HCT116 (cell line): ENCODE data around the gene PKP1. TPM values are rescaled to one million over a fixed set of nuclear protein-coding genes. Genes with fewer than 3 reads are reported as not detected.

Experiments
- ATAC-seq: fragments of 200-7000 bp; cut with Tn5 transposase; 2 replicates; pipeline ENCODE4 v1.9.1; 2020; ENCODE audit warnings: mild to moderate bottlenecking, moderate library complexity
- BruUV-seq: library from RNA; stranded (reverse); fragments of 400-500 nt; replicated peaks from 2 replicates; lab custom pipeline; 2021; lab: Mats Ljungman, UMichigan
- CTCF ChIA-PET: fragments of 300-600 bp; sonication (Branson Sonifier 250); formaldehyde crosslinking; loops from one replicate; lab custom pipeline; 2021; ENCODE audit warnings: antibody characterized with exemption; lab: Charles Lee
- POLR2A ChIA-PET: fragments of 300-600, 350-600 bp; sonication (Branson Sonifier 250); formaldehyde crosslinking; loops from one replicate; lab custom pipeline; 2021; ENCODE audit warnings: antibody characterized with exemption; lab: Charles Lee
- RAD21 ChIA-PET, 2 experiments: fragments of 300-600 bp; sonication (Branson Sonifier 250); formaldehyde crosslinking; loops; one replicate each; lab custom pipeline; 2023; ENCODE audit warnings: low total read pairs in 2 of 2; ENCODE audit not compliant: uncharacterized antibody in 2 of 2, unreplicated experiment in 2 of 2, low non-redundant PET in 1 of 2; lab: Charles Lee
- DNase-seq: peaks from one replicate; pipeline ENCODE4 v3.0.0-alpha.2; 2010; ENCODE audit warnings: low read depth, low spot score
- H2AFZ ChIP-seq: fragments of 200-600 bp; shearing (Covaris generic), sonication (generic); 2 replicates; pipeline ENCODE4 v1.6.1; 2017; ENCODE audit warnings: low read depth, mixed run types, mixed read lengths, antibody characterized with exemption, low read length; ENCODE audit not compliant: poor library complexity, severe bottlenecking
- H3K27ac ChIP-seq: 2 replicates; pipeline ENCODE4 v1.5.1; 2012; ENCODE audit warnings: low read depth, low read length
- H3K27me3 ChIP-seq: fragments of 200-600 bp; sonication (generic); 2 replicates; pipeline ENCODE4 v1.6.1; 2016; ENCODE audit warnings: mixed run types, low read length, mixed read lengths; ENCODE audit not compliant: insufficient read depth
- H3K36me3 ChIP-seq, 2 experiments: fragments of 200-500 bp in 1 of 2; fragments of 200-600 bp in 1 of 2; sonication (Bioruptor generic) in 1 of 2; sonication (generic) in 1 of 2; 2 replicates each; pipeline versions ENCODE4 v1.5.1 to v1.6.1; 2014 to 2016; ENCODE audit warnings: low read length in 2 of 2, inconsistent platforms in 1 of 2, mixed read lengths in 1 of 2, mixed run types in 1 of 2; ENCODE audit not compliant: insufficient read depth in 2 of 2, control insufficient read depth in 1 of 2
- H3K4me1 ChIP-seq, 2 experiments: fragments of 200-600 bp in 1 of 2; sonication (generic) in 1 of 2; 2 replicates each; pipeline versions ENCODE4 v1.5.1 to v1.6.1; 2012 to 2017; ENCODE audit warnings: low read length in 2 of 2, inconsistent platforms in 1 of 2, mild to moderate bottlenecking in 1 of 2, mixed read lengths in 1 of 2, mixed run types in 1 of 2, moderate library complexity in 1 of 2; ENCODE audit not compliant: insufficient read depth in 2 of 2, control insufficient read depth in 1 of 2
- H3K4me2 ChIP-seq: fragments of 200-600 bp; sonication (generic); 2 replicates; pipeline ENCODE4 v1.6.1; 2017; ENCODE audit warnings: mixed run types, low read length, mixed read lengths
- H3K4me3 ChIP-seq, 2 experiments: fragments of 200-600 bp in 1 of 2; sonication (generic) in 1 of 2; replicated peaks in 1 of 2; 2 replicates each; pipeline ENCODE4 v1.5.1; 2011 to 2016; ENCODE audit warnings: low read length in 2 of 2, control low read depth in 1 of 2, low read depth in 1 of 2, mild to moderate bottlenecking in 1 of 2, mixed read lengths in 1 of 2, mixed run types in 1 of 2
- H3K79me2 ChIP-seq: fragments of 200-600 bp; sonication (generic); 2 replicates; pipeline ENCODE4 v1.6.1; 2017; ENCODE audit warnings: mild to moderate bottlenecking, mixed run types, low read length, moderate library complexity, mixed read lengths; ENCODE audit not compliant: insufficient read depth
- H3K9ac ChIP-seq: fragments of 200-600 bp; sonication (generic); 2 replicates; pipeline ENCODE4 v1.6.1; 2016; ENCODE audit warnings: low read length, mixed read lengths
- H3K9me2 ChIP-seq: fragments of 200-600 bp; sonication (generic), shearing (Covaris generic); 2 replicates; pipeline ENCODE4 v1.6.1; 2017; ENCODE audit warnings: mixed run types, mild to moderate bottlenecking, moderate library complexity; ENCODE audit not compliant: insufficient read depth
- H3K9me3 ChIP-seq, 2 experiments: fragments of 200-500 bp in 1 of 2; fragments of 200-600 bp in 1 of 2; sonication (Bioruptor generic) in 1 of 2; sonication (generic) in 1 of 2; 2 replicates each; pipeline ENCODE4 v1.6.1; 2014 to 2017; ENCODE audit warnings: low read length in 2 of 2, mixed read lengths in 2 of 2, inconsistent platforms in 1 of 2, low read depth in 1 of 2, mild to moderate bottlenecking in 1 of 2, mixed run types in 1 of 2, moderate library complexity in 1 of 2; ENCODE audit not compliant: control insufficient read depth in 1 of 2, insufficient read depth in 1 of 2
- H4K20me1 ChIP-seq: fragments of 200-600 bp; sonication (generic), shearing (Covaris generic); 2 replicates; pipeline ENCODE4 v1.6.1; 2017; ENCODE audit warnings: mixed run types, mild to moderate bottlenecking, moderate library complexity; ENCODE audit not compliant: insufficient read depth
- CBX3 ChIP-seq: IDR thresholded peaks from 2 replicates; pipeline ENCODE4 v1.6.1; 2012; ENCODE audit warnings: low read depth
- CEBPB ChIP-seq: IDR thresholded peaks from 2 replicates; pipeline ENCODE4 v1.6.1; 2012; ENCODE audit warnings: low read depth
- EZH2phosphoT487 ChIP-seq: fragments of 200-600 bp; IDR thresholded peaks from 2 replicates; pipeline ENCODE4 v1.6.1; 2018; ENCODE audit warnings: antibody characterized with exemption, borderline replicate concordance
- FOSL1 ChIP-seq: IDR thresholded peaks from 2 replicates; pipeline ENCODE4 v1.6.1; 2012; ENCODE audit warnings: low read depth
- JUND ChIP-seq: IDR thresholded peaks from 2 replicates; pipeline ENCODE4 v1.6.1; 2012
- RAD21 ChIP-seq: IDR thresholded peaks from 2 replicates; pipeline ENCODE4 v1.6.1; 2012; ENCODE audit warnings: low read depth, mild to moderate bottlenecking
- SIN3A ChIP-seq: IDR thresholded peaks from 2 replicates; pipeline ENCODE4 v1.6.1; 2012; ENCODE audit warnings: low read depth
- SRF ChIP-seq: IDR thresholded peaks from 2 replicates; pipeline ENCODE4 v1.6.1; 2012; ENCODE audit warnings: low read depth
- TCF7L2 ChIP-seq: IDR thresholded peaks from 2 replicates; pipeline ENCODE4 v1.7.0; 2011; ENCODE audit warnings: borderline replicate concordance, inconsistent platforms; ENCODE audit not compliant: insufficient read depth, insufficient read length; ENCODE audit errors: extremely low read depth
- ZFX ChIP-seq: fragments of 450-650 bp; IDR thresholded peaks from 2 replicates; pipeline ENCODE4 v1.6.1; 2017
- intact Hi-C: fragments of 100-400 bp; cut with micrococcal nuclease; formaldehyde crosslinking; loops from 2 replicates; pipeline ENCODE4 v1.10.0; 2022
- total RNA-seq: library from RNA; stranded (reverse); gene quantifications from one replicate; pipeline ENCODE4 v1.2.1, GENCODE V29; 2021; ENCODE audit not compliant: unreplicated experiment
- TF ChIP-seq, protein P1 (sequence below), 3 experiments: fragments of 200-600 bp in 1 of 3; sonication (generic) in 1 of 3; IDR thresholded peaks in 2 of 3; conservative IDR thresholded peaks in 1 of 3; 2 replicates each; pipeline ENCODE4 v1.5.1; 2012 to 2017; ENCODE audit warnings: low read depth in 2 of 3, low read length in 2 of 3, antibody characterized with exemption in 1 of 3, borderline replicate concordance in 1 of 3, control low read depth in 1 of 3, mild to moderate bottlenecking in 1 of 3, mixed read lengths in 1 of 3, mixed run types in 1 of 3, moderate library complexity in 1 of 3; ENCODE audit not compliant: insufficient read depth in 1 of 3
- TF ChIP-seq, protein P2 (sequence below): IDR thresholded peaks from 2 replicates; pipeline ENCODE4 v1.6.1; 2012
- TF ChIP-seq, protein P3 (sequence below): IDR thresholded peaks from 2 replicates; pipeline ENCODE4 v1.6.1; 2012
- TF ChIP-seq, protein P4 (sequence below): IDR thresholded peaks from 2 replicates; pipeline ENCODE4 v1.6.1; 2011; ENCODE audit warnings: mild to moderate bottlenecking, low read length, moderate library complexity; ENCODE audit not compliant: insufficient replicate concordance; ENCODE audit errors: extremely low read depth
- TF ChIP-seq, protein P5 (sequence below): IDR thresholded peaks from 2 replicates; pipeline ENCODE4 v1.6.1; 2012; ENCODE audit warnings: low read depth

Gene PKP1
- total RNA-seq, 1 experiment from 2014 or later: 0.07 TPM

DNA sequence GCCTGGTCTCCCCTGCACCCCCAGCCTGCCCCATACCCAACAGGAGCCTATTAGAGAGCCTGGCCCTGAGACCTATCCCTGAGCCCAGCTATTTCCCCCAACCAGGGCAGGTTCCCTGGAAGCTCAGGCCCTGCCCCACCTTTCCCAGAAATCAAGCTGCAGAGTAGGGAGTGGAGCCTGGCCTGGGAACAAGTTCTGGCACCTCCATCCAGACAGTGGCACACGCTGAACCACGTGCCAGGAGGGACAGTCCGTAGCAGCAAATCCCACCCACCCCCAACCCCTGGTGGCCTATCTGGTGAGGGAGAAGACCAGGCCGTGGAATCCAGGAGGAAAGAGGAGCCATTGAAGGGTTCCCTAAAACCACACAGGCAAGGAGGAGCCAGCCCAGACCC is 71.6 kb downstream of the PKP1 start (continued):
- TF ChIP-seq, protein P1, sequence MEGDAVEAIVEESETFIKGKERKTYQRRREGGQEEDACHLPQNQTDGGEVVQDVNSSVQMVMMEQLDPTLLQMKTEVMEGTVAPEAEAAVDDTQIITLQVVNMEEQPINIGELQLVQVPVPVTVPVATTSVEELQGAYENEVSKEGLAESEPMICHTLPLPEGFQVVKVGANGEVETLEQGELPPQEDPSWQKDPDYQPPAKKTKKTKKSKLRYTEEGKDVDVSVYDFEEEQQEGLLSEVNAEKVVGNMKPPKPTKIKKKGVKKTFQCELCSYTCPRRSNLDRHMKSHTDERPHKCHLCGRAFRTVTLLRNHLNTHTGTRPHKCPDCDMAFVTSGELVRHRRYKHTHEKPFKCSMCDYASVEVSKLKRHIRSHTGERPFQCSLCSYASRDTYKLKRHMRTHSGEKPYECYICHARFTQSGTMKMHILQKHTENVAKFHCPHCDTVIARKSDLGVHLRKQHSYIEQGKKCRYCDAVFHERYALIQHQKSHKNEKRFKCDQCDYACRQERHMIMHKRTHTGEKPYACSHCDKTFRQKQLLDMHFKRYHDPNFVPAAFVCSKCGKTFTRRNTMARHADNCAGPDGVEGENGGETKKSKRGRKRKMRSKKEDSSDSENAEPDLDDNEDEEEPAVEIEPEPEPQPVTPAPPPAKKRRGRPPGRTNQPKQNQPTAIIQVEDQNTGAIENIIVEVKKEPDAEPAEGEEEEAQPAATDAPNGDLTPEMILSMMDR (IDR thresholded peaks at IDR 0.05 in 2 of 3, conservative IDR thresholded peaks at IDR 0.05 in 1 of 3; ENCODE audit: borderline replicate concordance in 1 of 3, insufficient read depth in 1 of 3, low read depth in 2 of 3, low read length in 2 of 3): no peak

DNA sequence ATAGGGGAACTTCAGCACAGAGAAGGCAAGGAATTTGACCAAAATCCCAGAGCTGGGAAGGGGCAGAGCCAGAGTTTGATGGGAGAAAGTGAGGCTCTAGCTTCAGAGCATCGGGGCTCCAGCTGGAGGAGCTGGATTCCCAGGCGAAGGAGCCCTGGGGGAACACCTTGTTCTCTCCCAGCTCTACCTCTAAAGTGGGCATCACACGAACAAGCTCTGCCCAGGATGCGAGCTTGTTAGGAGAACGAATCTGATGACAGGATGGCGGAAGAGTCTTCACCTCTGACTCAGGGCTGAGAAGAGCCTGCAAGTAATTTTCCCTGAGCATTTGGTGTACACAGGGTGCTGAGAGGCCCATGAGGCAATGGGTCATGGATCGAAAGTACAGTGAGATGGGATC is 72.2 kb downstream of the PKP1 start:
- ATAC-seq: no peak
- ChIA-PET POLR2A (no interaction called here), RAD21 (no interaction called here), CTCF (no interaction called here)
- no peaks in the 10 kb centered on the region for H3K79me2 ChIP-seq
- DNase-seq: no peak
- H3K36me3 ChIP-seq: no peaks in the 10 kb centered on the region
- H3K27me3 ChIP-seq: peaks cover 12% of the 10 kb centered on the region; the same call in 1 of the 2 replicates
- no peaks in the 10 kb centered on the region; a peak in 1 of 4 replicates for H3K4me1 ChIP-seq
- H4K20me1 ChIP-seq: no peaks in the 10 kb centered on the region
- H3K4me3 ChIP-seq: no peak overlapping the region
- intact Hi-C loops: no loop called here
- no peak overlapping the region for H3K27ac ChIP-seq
- no peaks in the 10 kb centered on the region for H3K9me2 ChIP-seq
- no peaks in the 10 kb centered on the region for H3K9me3 ChIP-seq
- no peak overlapping the region for H3K9ac ChIP-seq
- H3K4me2 ChIP-seq: no peak overlapping the region
- BruUV-seq: no TSS peak
- no peak overlapping the region for H2AFZ ChIP-seq
- no peak for TF ChIP-seq TCF7L2
- no peak for TF ChIP-seq JUND
- TF ChIP-seq, protein P2, sequence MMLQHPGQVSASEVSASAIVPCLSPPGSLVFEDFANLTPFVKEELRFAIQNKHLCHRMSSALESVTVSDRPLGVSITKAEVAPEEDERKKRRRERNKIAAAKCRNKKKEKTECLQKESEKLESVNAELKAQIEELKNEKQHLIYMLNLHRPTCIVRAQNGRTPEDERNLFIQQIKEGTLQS: no peak
- TF ChIP-seq ZFX: no peak
- TF ChIP-seq, protein P3, sequence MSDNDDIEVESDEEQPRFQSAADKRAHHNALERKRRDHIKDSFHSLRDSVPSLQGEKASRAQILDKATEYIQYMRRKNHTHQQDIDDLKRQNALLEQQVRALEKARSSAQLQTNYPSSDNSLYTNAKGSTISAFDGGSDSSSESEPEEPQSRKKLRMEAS: no peak
- TF ChIP-seq, protein P1 (IDR thresholded peaks at IDR 0.05 in 2 of 3, conservative IDR thresholded peaks at IDR 0.05 in 1 of 3; ENCODE audit: borderline replicate concordance in 1 of 3, insufficient read depth in 1 of 3, low read depth in 2 of 3, low read length in 2 of 3): no peak
- TF ChIP-seq, protein P4, sequence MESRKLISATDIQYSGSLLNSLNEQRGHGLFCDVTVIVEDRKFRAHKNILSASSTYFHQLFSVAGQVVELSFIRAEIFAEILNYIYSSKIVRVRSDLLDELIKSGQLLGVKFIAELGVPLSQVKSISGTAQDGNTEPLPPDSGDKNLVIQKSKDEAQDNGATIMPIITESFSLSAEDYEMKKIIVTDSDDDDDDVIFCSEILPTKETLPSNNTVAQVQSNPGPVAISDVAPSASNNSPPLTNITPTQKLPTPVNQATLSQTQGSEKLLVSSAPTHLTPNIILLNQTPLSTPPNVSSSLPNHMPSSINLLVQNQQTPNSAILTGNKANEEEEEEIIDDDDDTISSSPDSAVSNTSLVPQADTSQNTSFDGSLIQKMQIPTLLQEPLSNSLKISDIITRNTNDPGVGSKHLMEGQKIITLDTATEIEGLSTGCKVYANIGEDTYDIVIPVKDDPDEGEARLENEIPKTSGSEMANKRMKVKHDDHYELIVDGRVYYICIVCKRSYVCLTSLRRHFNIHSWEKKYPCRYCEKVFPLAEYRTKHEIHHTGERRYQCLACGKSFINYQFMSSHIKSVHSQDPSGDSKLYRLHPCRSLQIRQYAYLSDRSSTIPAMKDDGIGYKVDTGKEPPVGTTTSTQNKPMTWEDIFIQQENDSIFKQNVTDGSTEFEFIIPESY: no peak
- TF ChIP-seq, protein P5, sequence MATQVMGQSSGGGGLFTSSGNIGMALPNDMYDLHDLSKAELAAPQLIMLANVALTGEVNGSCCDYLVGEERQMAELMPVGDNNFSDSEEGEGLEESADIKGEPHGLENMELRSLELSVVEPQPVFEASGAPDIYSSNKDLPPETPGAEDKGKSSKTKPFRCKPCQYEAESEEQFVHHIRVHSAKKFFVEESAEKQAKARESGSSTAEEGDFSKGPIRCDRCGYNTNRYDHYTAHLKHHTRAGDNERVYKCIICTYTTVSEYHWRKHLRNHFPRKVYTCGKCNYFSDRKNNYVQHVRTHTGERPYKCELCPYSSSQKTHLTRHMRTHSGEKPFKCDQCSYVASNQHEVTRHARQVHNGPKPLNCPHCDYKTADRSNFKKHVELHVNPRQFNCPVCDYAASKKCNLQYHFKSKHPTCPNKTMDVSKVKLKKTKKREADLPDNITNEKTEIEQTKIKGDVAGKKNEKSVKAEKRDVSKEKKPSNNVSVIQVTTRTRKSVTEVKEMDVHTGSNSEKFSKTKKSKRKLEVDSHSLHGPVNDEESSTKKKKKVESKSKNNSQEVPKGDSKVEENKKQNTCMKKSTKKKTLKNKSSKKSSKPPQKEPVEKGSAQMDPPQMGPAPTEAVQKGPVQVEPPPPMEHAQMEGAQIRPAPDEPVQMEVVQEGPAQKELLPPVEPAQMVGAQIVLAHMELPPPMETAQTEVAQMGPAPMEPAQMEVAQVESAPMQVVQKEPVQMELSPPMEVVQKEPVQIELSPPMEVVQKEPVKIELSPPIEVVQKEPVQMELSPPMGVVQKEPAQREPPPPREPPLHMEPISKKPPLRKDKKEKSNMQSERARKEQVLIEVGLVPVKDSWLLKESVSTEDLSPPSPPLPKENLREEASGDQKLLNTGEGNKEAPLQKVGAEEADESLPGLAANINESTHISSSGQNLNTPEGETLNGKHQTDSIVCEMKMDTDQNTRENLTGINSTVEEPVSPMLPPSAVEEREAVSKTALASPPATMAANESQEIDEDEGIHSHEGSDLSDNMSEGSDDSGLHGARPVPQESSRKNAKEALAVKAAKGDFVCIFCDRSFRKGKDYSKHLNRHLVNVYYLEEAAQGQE: no peak
- no peak for TF ChIP-seq SIN3A
- no peak for TF ChIP-seq EZH2phosphoT487
- TF ChIP-seq RAD21: no peak
- TF ChIP-seq SRF: no peak
- no peak for TF ChIP-seq CEBPB
- no peak for TF ChIP-seq FOSL1
- TF ChIP-seq CBX3: no peak
